Neural cell (in vitro differentiated cells): ENCODE measurements around the gene PTMS. TPM values are rescaled to one million over a fixed set of nuclear protein-coding genes. Genes with fewer than 3 reads are reported as not detected.

Experiments used
- H2AFZ ChIP-seq: fragments of 200-600, 300-800 bp; sonication (generic), shearing (Covaris generic); 2 replicates; pipeline ENCODE4 v1.6.0; 2014; ENCODE audit warnings: low read depth, mild to moderate bottlenecking, antibody characterized with exemption, low read length, moderate library complexity
- H3F3A ChIP-seq: fragments of 200-600 bp; shearing (Covaris generic); 2 replicates; pipeline ENCODE4 v1.6.1; 2016; ENCODE audit warnings: mild to moderate bottlenecking, moderate library complexity, mixed read lengths, antibody characterized with exemption, low read length; ENCODE audit not compliant: insufficient read depth, poor library complexity, severe bottlenecking
- H3K27ac ChIP-seq: fragments of 200-600, 300-800 bp; sonication (generic), shearing (Covaris generic); 2 replicates; pipeline ENCODE4 v1.5.1; 2014; ENCODE audit warnings: mild to moderate bottlenecking, low read length, moderate library complexity
- H3K27me3 ChIP-seq: fragments of 300-800, 200-600 bp; sonication (generic), shearing (Covaris generic); 2 replicates; pipeline ENCODE4 v1.6.0; 2014; ENCODE audit warnings: mild to moderate bottlenecking, low read depth, low read length, moderate library complexity; ENCODE audit not compliant: insufficient read depth
- H3K36me3 ChIP-seq: fragments of 300-800, 200-600 bp; sonication (generic), shearing (Covaris generic); 2 replicates; pipeline ENCODE4 v1.5.1; 2014; ENCODE audit warnings: mild to moderate bottlenecking, antibody characterized with exemption, low read length, moderate library complexity; ENCODE audit not compliant: insufficient read depth
- H3K4me2 ChIP-seq: fragments of 300-800, 200-600 bp; sonication (generic), shearing (Covaris generic); 2 replicates; pipeline ENCODE4 v1.6.0; 2014; ENCODE audit warnings: mild to moderate bottlenecking, low read length
- H3K4me3 ChIP-seq: fragments of 300-800, 200-600 bp; sonication (generic), shearing (Covaris generic); 2 replicates; pipeline ENCODE4 v1.5.1; 2014; ENCODE audit warnings: mild to moderate bottlenecking, low read length, moderate library complexity
- H3K79me2 ChIP-seq: fragments of 200-600 bp; shearing (Covaris generic); replicated peaks from 2 replicates; pipeline ENCODE4 v1.6.0; 2014; ENCODE audit warnings: mild to moderate bottlenecking, low read length, moderate library complexity; ENCODE audit not compliant: insufficient read depth
- H3K9ac ChIP-seq: fragments of 300-800, 200-600 bp; sonication (generic), shearing (Covaris generic); 2 replicates; pipeline ENCODE4 v1.6.1; 2016; ENCODE audit warnings: mild to moderate bottlenecking, low read length, mixed read lengths
- H3K9me2 ChIP-seq: fragments of 200-600 bp; shearing (Covaris generic); 2 replicates; pipeline ENCODE4 v1.6.1; 2016; ENCODE audit warnings: mild to moderate bottlenecking, low read length, mixed read lengths; ENCODE audit not compliant: insufficient read depth
- H3K9me3 ChIP-seq: fragments of 200-600, 300-800 bp; sonication (generic), shearing (Covaris generic); 2 replicates; pipeline ENCODE4 v1.6.1; 2016; ENCODE audit warnings: mild to moderate bottlenecking, mixed run types, low read length, moderate library complexity, mixed read lengths
- H4K20me1 ChIP-seq: fragments of 200-600 bp; shearing (Covaris generic); 2 replicates; pipeline ENCODE4 v1.6.1; 2016; ENCODE audit warnings: mild to moderate bottlenecking, mixed run types; ENCODE audit not compliant: insufficient read depth
- CTCF ChIP-seq: fragments of 450-650 bp; IDR thresholded peaks from 2 replicates; pipeline ENCODE4 v1.5.1; 2014; ENCODE audit warnings: antibody characterized with exemption, mild to moderate bottlenecking, moderate library complexity; ENCODE audit not compliant: poor library complexity, severe bottlenecking
- EP300 ChIP-seq: fragments of 450-650 bp; conservative IDR thresholded peaks from 2 replicates; pipeline ENCODE4 v1.6.1; 2014; ENCODE audit warnings: antibody characterized with exemption, mild to moderate bottlenecking, moderate library complexity; ENCODE audit not compliant: poor library complexity, severe bottlenecking
- EZH2 ChIP-seq: fragments of 200-600, 300-800 bp; shearing (Covaris generic), sonication (generic); IDR thresholded peaks from 2 replicates; pipeline ENCODE4 v1.6.1; 2014; ENCODE audit warnings: antibody characterized with exemption, low read length, borderline replicate concordance, mild to moderate bottlenecking; ENCODE audit not compliant: insufficient read depth, poor library complexity, severe bottlenecking
- MXI1 ChIP-seq: fragments of 450-650 bp; conservative IDR thresholded peaks from 2 replicates; pipeline ENCODE4 v1.6.1; 2014; ENCODE audit warnings: antibody characterized with exemption, mild to moderate bottlenecking; ENCODE audit not compliant: poor library complexity, severe bottlenecking
- POLR2AphosphoS5 ChIP-seq: IDR thresholded peaks from 2 replicates; pipeline ENCODE4 v1.6.1; 2012
- RAD21 ChIP-seq: fragments of 450-650 bp; conservative IDR thresholded peaks from 2 replicates; pipeline ENCODE4 v1.6.1; 2014; ENCODE audit warnings: antibody characterized with exemption, mild to moderate bottlenecking, moderate library complexity
- SMC3 ChIP-seq: fragments of 450-650 bp; conservative IDR thresholded peaks from 2 replicates; pipeline ENCODE4 v1.6.1; 2014; ENCODE audit warnings: antibody characterized with exemption, mild to moderate bottlenecking, moderate library complexity; ENCODE audit not compliant: poor library complexity
- TAF1 ChIP-seq: IDR thresholded peaks from 2 replicates; pipeline ENCODE4 v1.6.1; 2012; ENCODE audit warnings: low read depth
- polyA plus RNA-seq: library from polyadenylated mRNA; depleted of rRNA; stranded (reverse); fragments of >200 nt; gene quantifications from 2 replicates; pipeline ENCODE4 v1.2.3, GENCODE V29; 2014
- TF ChIP-seq, protein P1 (sequence below): IDR thresholded peaks from 2 replicates; pipeline ENCODE4 v1.6.1; 2012; ENCODE audit warnings: borderline replicate concordance

Gene PTMS
- polyA plus RNA-seq, 1 donor from 2014 or later, result 557 TPM

GRCh38 chr12:6765048-6765633 lies 1.0 kb upstream of the PTMS start:
- no peaks in the 10 kb centered on the region for H3K9me3 ChIP-seq
- no peaks in the 10 kb centered on the region for H3K36me3 ChIP-seq
- H3K4me3 ChIP-seq, result peak overlapping the region; percentile 87
- peaks cover 25% of the 10 kb centered on the region for H4K20me1 ChIP-seq
- H3K27me3 ChIP-seq, result no peaks in the 10 kb centered on the region
- H3K79me2 ChIP-seq, result peaks cover 62% of the 10 kb centered on the region
- H2AFZ ChIP-seq, result no peak overlapping the region
- peak overlapping the region; percentile 100 for H3K27ac ChIP-seq
- H3K9ac ChIP-seq, result peak overlapping the region; percentile 99
- peaks cover 10% of the 10 kb centered on the region for H3F3A ChIP-seq
- TF ChIP-seq POLR2AphosphoS5 (peak; percentile 47), CTCF (no peak), MXI1 (no peak)
- H3K9me2 ChIP-seq, result no peaks in the 10 kb centered on the region
- peak overlapping the region; percentile 68 for H3K4me2 ChIP-seq

GRCh38 chr12:6766651-6767349 lies 637 bp downstream of the PTMS start:
- peaks cover 33% of the 10 kb centered on the region for H4K20me1 ChIP-seq
- H3K4me3 ChIP-seq, result peak overlapping the region; percentile 87
- no peaks in the 10 kb centered on the region for H3K9me3 ChIP-seq
- peak overlapping the region; percentile 100 for H3K27ac ChIP-seq
- no peaks in the 10 kb centered on the region for H3K27me3 ChIP-seq
- no peaks in the 10 kb centered on the region for H3K9me2 ChIP-seq
- H3K79me2 ChIP-seq, result peaks cover 78% of the 10 kb centered on the region
- peaks cover 10% of the 10 kb centered on the region for H3F3A ChIP-seq
- no peak overlapping the region for H3K4me2 ChIP-seq
- peak; percentile 69 for TF ChIP-seq CTCF
- peak; percentile 4 for TF ChIP-seq EP300
- peak; percentile 50 for TF ChIP-seq SMC3
- TF ChIP-seq, protein P1, sequence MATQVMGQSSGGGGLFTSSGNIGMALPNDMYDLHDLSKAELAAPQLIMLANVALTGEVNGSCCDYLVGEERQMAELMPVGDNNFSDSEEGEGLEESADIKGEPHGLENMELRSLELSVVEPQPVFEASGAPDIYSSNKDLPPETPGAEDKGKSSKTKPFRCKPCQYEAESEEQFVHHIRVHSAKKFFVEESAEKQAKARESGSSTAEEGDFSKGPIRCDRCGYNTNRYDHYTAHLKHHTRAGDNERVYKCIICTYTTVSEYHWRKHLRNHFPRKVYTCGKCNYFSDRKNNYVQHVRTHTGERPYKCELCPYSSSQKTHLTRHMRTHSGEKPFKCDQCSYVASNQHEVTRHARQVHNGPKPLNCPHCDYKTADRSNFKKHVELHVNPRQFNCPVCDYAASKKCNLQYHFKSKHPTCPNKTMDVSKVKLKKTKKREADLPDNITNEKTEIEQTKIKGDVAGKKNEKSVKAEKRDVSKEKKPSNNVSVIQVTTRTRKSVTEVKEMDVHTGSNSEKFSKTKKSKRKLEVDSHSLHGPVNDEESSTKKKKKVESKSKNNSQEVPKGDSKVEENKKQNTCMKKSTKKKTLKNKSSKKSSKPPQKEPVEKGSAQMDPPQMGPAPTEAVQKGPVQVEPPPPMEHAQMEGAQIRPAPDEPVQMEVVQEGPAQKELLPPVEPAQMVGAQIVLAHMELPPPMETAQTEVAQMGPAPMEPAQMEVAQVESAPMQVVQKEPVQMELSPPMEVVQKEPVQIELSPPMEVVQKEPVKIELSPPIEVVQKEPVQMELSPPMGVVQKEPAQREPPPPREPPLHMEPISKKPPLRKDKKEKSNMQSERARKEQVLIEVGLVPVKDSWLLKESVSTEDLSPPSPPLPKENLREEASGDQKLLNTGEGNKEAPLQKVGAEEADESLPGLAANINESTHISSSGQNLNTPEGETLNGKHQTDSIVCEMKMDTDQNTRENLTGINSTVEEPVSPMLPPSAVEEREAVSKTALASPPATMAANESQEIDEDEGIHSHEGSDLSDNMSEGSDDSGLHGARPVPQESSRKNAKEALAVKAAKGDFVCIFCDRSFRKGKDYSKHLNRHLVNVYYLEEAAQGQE, result peak; percentile 19
- peak; percentile 48 for TF ChIP-seq RAD21
- no peak for TF ChIP-seq TAF1
- TF ChIP-seq EZH2, result no peak
- TF ChIP-seq POLR2AphosphoS5, result no peak
- TF ChIP-seq MXI1, result peak; percentile 13
- H3K9ac ChIP-seq, result peak overlapping the region; percentile 99
- no peak overlapping the region for H2AFZ ChIP-seq
- H3K36me3 ChIP-seq, result peaks cover 4% of the 10 kb centered on the region
